Measurements from ENCODE around the gene ATP2B2. TPM values are rescaled to one million over a fixed set of nuclear protein-coding genes. Genes with fewer than 3 reads are reported as not detected.
"Not testable (repeated sequence)": the region's sequence is repeated elsewhere in the genome, so short reads cannot be mapped to it uniquely, and the experiment has no call there.

Gene ATP2B2
- total RNA-seq, 1 donor from 2014 or later: not detected

DNA sequence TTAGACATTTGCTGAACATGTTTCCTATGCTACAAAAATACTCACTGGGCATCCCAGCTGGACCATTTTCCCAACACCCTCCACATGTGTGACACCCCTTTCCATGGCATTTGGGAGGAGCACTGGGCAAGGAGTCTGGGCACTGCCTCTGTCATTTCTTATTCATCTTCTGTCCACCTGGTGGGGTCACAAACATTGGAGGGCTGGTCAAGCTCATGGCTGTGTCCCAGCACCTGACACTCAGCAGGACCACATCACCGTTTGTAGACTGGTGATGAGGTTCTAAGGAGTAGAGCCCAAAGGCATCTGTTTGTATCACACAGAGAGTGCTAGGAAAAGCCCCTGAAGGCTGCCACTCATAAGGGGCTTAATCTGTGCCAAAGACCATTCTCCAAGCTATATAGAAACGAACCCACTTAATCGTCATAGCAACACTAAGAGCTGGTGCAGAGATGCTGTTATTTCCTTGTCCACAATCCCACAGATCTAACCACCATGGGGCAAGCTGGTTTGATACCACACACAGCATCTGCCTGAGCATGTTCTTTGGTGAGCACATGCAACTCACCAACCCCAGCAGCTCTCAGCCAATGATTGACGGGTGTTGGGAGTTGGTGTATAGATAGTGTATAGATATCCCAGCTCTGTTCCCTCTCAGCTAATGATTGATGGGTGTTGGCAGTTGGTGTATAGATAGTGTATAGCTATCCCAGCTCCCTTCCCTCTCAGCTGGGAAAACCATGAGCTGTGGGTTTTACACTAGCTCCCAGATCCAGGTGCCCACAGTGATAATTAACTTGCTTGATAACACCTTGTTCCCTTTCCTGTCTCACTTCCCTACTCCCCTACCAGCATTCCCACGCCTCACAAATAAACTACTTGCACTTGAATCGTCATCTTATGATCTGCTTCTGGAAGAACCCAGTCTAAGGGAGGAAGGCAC, 42.7 kb upstream of the ATP2B2 start:
- Histone ChIP-seq H3K27me3 (ENCODE audit: control insufficient read depth, insufficient read depth, low read length) (peaks cover 3% of the 10 kb centered on the region), H3K4me3 (ENCODE audit: low read depth, low read length) (no peak overlapping the region), H3K36me3 (ENCODE audit: control insufficient read depth, insufficient read depth, low read length) (no peaks in the 10 kb centered on the region)
- no peak for TF ChIP-seq CTCF (IDR thresholded peaks at IDR 0.05; ENCODE audit: insufficient read depth, low read length, poor library complexity, severe bottlenecking)
- no peak for DNase-seq (ENCODE audit: low read depth)

DNA sequence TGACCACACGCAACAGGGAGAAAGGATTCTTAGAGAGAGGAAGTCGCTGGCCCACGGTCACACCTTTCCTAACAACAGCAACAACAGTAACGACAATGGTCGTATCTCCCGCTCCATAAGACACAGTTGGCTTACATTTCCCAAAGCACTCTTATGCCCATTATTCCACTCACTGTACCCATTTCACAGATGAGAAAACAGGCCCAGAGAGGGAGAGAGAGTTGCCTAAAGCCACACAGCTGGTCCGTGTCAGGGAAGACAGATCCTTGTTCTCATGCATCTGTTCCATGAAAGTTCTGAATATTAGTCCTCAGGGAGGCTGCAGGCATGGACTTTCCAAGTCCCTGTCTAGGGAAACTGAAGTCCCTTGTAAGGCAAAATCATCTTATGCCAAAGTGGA, 42.0 kb upstream of the ATP2B2 start:
- DNase-seq (ENCODE audit: low read depth): no peak
- no peaks in the 10 kb centered on the region for H3K36me3 ChIP-seq (ENCODE audit: control insufficient read depth, insufficient read depth, low read length)
- H3K4me3 ChIP-seq (ENCODE audit: low read depth, low read length): no peak overlapping the region
- H3K27me3 ChIP-seq (ENCODE audit: control insufficient read depth, insufficient read depth, low read length): peaks cover 3% of the 10 kb centered on the region
- no peak for TF ChIP-seq CTCF (IDR thresholded peaks at IDR 0.05; ENCODE audit: insufficient read depth, low read length, poor library complexity, severe bottlenecking)

DNA sequence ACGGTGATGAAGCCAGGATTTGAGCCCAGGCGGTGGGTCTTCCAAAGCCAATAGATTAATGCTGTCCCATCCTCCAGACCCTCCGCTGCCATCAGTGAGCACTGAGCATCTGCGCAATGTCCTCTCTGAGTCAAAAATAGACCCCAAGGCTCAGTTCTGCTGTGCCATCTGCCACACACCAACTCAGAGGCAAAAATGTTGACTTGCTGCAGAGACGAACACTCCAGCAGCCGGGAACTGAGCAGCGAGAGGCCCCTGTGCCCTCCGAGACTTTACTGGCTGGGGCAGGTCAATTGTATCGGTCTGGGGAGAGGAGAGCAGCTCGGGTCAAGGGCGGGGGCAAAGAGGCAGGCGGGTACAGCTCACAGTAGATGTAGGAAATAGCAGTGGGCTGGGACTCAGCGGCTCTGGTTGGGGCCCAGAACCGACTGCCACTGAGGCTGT, 41.5 kb upstream of the ATP2B2 start:
- no peak for DNase-seq (ENCODE audit: low read depth)
- TF ChIP-seq CTCF (IDR thresholded peaks at IDR 0.05; ENCODE audit: insufficient read depth, low read length, poor library complexity, severe bottlenecking): no peak

GRCh38 chr3:10546181-10546624, 40.8 kb upstream of the ATP2B2 start:
- TF ChIP-seq CTCF (IDR thresholded peaks at IDR 0.05; ENCODE audit: insufficient read depth, low read length, poor library complexity, severe bottlenecking): no peak
- no peak for DNase-seq (ENCODE audit: low read depth)
- H3K36me3 ChIP-seq (ENCODE audit: control insufficient read depth, insufficient read depth, low read length): no peaks in the 10 kb centered on the region
- H3K27me3 ChIP-seq (ENCODE audit: control insufficient read depth, insufficient read depth, low read length): peaks cover 3% of the 10 kb centered on the region
- H3K4me3 ChIP-seq (ENCODE audit: low read depth, low read length): no peak overlapping the region

More for the DNA sequence above, 41.5 kb upstream of the ATP2B2 start:
- no peaks in the 10 kb centered on the region for H3K36me3 ChIP-seq (ENCODE audit: control insufficient read depth, insufficient read depth, low read length)
- H3K27me3 ChIP-seq (ENCODE audit: control insufficient read depth, insufficient read depth, low read length): peaks cover 3% of the 10 kb centered on the region
- H3K4me3 ChIP-seq (ENCODE audit: low read depth, low read length): no peak overlapping the region

GRCh38 chr3:10542518-10542917, 37.1 kb upstream of the ATP2B2 start:
- TF ChIP-seq CTCF (IDR thresholded peaks at IDR 0.05; ENCODE audit: insufficient read depth, low read length, poor library complexity, severe bottlenecking): no peak
- Histone ChIP-seq H3K36me3 (ENCODE audit: control insufficient read depth, insufficient read depth, low read length) (no peaks in the 10 kb centered on the region), H3K27me3 (ENCODE audit: control insufficient read depth, insufficient read depth, low read length) (no peaks in the 10 kb centered on the region), H3K4me3 (ENCODE audit: low read depth, low read length) (no peak overlapping the region)
- no peak for DNase-seq (ENCODE audit: low read depth)

DNA sequence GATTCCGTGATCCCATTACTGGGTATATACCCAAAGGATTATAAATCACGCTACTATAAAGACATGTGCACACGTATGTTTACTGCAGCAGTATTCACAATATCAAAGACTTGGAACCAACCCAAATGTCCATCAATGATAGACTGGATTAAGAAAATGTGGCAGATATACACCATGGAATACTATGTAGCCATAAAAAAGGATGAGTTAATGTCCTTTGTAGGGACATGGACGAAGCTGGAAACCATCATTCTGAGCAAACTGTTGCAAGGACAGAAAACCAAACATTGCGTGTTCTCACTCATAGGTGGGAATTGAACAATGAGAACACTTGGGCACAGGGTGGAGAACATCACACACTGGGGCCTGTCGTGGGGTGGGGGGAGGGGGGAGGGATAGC, 35.0 kb upstream of the ATP2B2 start:
- not testable (repeated sequence) for H3K36me3 ChIP-seq (ENCODE audit: control insufficient read depth, insufficient read depth, low read length); H3K4me3 ChIP-seq (ENCODE audit: low read depth, low read length); DNase-seq (ENCODE audit: low read depth); H3K27me3 ChIP-seq (ENCODE audit: control insufficient read depth, insufficient read depth, low read length)
